OCI-LY7 (cell line): ENCODE measurements around the gene PCYT1A. TPM values are rescaled to one million over a fixed set of nuclear protein-coding genes. Genes with fewer than 3 reads are reported as not detected.

Experiments
- BruUV-seq: library from RNA; stranded (reverse); fragments of 400-500 nt; replicated peaks from 2 replicates; lab custom pipeline; 2021; lab: Mats Ljungman, UMichigan
- CTCF ChIA-PET: fragments of 300-600 bp; sonication (Branson Sonifier 250); formaldehyde crosslinking; loops from one replicate; lab custom pipeline; 2022; ENCODE audit warnings: antibody characterized with exemption; ENCODE audit not compliant: unreplicated experiment; lab: Charles Lee
- POLR2A ChIA-PET: fragments of 300-600 bp; sonication (Branson Sonifier 250); formaldehyde crosslinking; loops from one replicate; lab custom pipeline; 2022; ENCODE audit warnings: antibody characterized with exemption; lab: Charles Lee
- DNase-seq: peaks from one replicate; pipeline ENCODE4 v3.0.0-alpha.2; 2015; ENCODE audit warnings: low spot score
- H2AFZ ChIP-seq: fragments of 200-600 bp; sonication (generic), shearing (Covaris generic); 2 replicates; pipeline ENCODE4 v1.6.1; 2014; ENCODE audit warnings: mild to moderate bottlenecking, antibody characterized with exemption, low read length, moderate library complexity
- H3K27ac ChIP-seq: fragments of 200-600 bp; sonication (generic); 2 replicates; pipeline ENCODE4 v1.5.1; 2014; ENCODE audit warnings: mixed run types, low read depth, mild to moderate bottlenecking, moderate library complexity, low read length, inconsistent platforms; ENCODE audit not compliant: poor library complexity, severe bottlenecking
- H3K36me3 ChIP-seq: fragments of 200-600 bp; sonication (generic); 2 replicates; pipeline ENCODE4 v1.6.1; 2014; ENCODE audit warnings: mild to moderate bottlenecking, antibody characterized with exemption, low read length, moderate library complexity, mixed read lengths; ENCODE audit not compliant: insufficient read depth
- H3K4me1 ChIP-seq: fragments of 200-600 bp; sonication (generic); 2 replicates; pipeline ENCODE4 v1.5.1; 2014; ENCODE audit warnings: mild to moderate bottlenecking, low read length; ENCODE audit not compliant: insufficient read depth, poor library complexity, severe bottlenecking
- H3K4me2 ChIP-seq: fragments of 200-600 bp; sonication (generic); 2 replicates; pipeline ENCODE4 v1.6.1; 2014; ENCODE audit warnings: mild to moderate bottlenecking, low read length
- H3K4me3 ChIP-seq: fragments of 200-600 bp; sonication (generic); 2 replicates; pipeline ENCODE4 v1.5.1; 2014; ENCODE audit warnings: mild to moderate bottlenecking, low read depth, low read length; ENCODE audit not compliant: poor library complexity, severe bottlenecking
- H3K79me2 ChIP-seq: fragments of 200-600 bp; sonication (generic); 2 replicates; pipeline ENCODE4 v1.6.1; 2016; ENCODE audit warnings: low read depth, mild to moderate bottlenecking, low read length, moderate library complexity, mixed read lengths; ENCODE audit not compliant: insufficient read depth
- H3K9me2 ChIP-seq: fragments of 200-600 bp; sonication (generic); 2 replicates; pipeline ENCODE4 v1.6.1; 2016; ENCODE audit warnings: mild to moderate bottlenecking, low read length, mixed read lengths; ENCODE audit not compliant: insufficient read depth
- H3K9me3 ChIP-seq: fragments of 200-600 bp; sonication (generic); 2 replicates; pipeline ENCODE4 v1.6.1; 2014; ENCODE audit warnings: mild to moderate bottlenecking, mixed run types, low read length, mixed read lengths
- H4K20me1 ChIP-seq: fragments of 200-600 bp; sonication (generic); 2 replicates; pipeline ENCODE4 v1.6.1; 2014; ENCODE audit warnings: mild to moderate bottlenecking, antibody characterized with exemption, low read length, moderate library complexity, mixed read lengths; ENCODE audit not compliant: insufficient read depth
- EZH2phosphoT487 ChIP-seq: fragments of 200-600 bp; sonication (generic); IDR thresholded peaks from 2 replicates; pipeline ENCODE4 v1.6.1; 2018; ENCODE audit warnings: low read depth, borderline replicate concordance, mild to moderate bottlenecking, mixed run types, antibody characterized with exemption, low read length, moderate library complexity, mixed read lengths
- intact Hi-C: fragments of 100-400 bp; cut with micrococcal nuclease; formaldehyde crosslinking; loops from one replicate; pipeline ENCODE4 v1.10.0; 2022; ENCODE audit not compliant: unreplicated experiment
- total RNA-seq, 2 experiments: library from RNA; depleted of rRNA in 1 of 2; stranded (reverse); fragments of >200 nt in 1 of 2; shearing (Covaris generic) in 1 of 2; gene quantifications; 2 replicates each; pipeline ENCODE4 v1.2.3, GENCODE V29; 2014 to 2022
- TF ChIP-seq, protein P1 (sequence below): fragments of 200-600 bp; sonication (generic); conservative IDR thresholded peaks from 2 replicates; pipeline ENCODE4 v1.5.1; 2014; ENCODE audit warnings: mild to moderate bottlenecking, antibody characterized with exemption, low read length, moderate library complexity, mixed read lengths

Gene PCYT1A
- total RNA-seq, 2 experiments from 2014 or later, result 21.6 to 27.1 TPM

DNA sequence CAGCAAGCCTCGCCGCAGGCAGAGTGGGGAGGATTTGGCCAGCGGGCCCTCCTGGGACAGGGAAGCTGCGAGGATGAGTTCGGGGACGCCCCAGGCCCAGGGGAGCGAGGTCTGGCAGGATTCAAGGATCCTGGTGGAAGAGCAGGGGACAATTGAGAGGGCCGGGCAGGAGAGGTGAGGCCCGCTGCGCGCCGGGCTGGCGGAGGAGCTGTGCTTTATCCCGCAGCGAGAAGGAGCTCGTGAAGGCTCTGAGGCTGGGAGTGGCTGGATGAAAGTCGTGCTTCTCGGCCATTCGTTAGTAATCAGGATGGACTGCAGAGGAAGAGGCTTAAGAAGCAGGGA, 67.6 kb downstream of the PCYT1A start:
- BruUV-seq, result no TSS peak
- H2AFZ ChIP-seq, result peak overlapping the region; percentile 69
- no peaks in the 10 kb centered on the region for H3K9me3 ChIP-seq
- no peaks in the 10 kb centered on the region for H3K9me2 ChIP-seq
- no peak overlapping the region for H3K4me3 ChIP-seq
- no peak for TF ChIP-seq EZH2phosphoT487
- TF ChIP-seq, protein P1, sequence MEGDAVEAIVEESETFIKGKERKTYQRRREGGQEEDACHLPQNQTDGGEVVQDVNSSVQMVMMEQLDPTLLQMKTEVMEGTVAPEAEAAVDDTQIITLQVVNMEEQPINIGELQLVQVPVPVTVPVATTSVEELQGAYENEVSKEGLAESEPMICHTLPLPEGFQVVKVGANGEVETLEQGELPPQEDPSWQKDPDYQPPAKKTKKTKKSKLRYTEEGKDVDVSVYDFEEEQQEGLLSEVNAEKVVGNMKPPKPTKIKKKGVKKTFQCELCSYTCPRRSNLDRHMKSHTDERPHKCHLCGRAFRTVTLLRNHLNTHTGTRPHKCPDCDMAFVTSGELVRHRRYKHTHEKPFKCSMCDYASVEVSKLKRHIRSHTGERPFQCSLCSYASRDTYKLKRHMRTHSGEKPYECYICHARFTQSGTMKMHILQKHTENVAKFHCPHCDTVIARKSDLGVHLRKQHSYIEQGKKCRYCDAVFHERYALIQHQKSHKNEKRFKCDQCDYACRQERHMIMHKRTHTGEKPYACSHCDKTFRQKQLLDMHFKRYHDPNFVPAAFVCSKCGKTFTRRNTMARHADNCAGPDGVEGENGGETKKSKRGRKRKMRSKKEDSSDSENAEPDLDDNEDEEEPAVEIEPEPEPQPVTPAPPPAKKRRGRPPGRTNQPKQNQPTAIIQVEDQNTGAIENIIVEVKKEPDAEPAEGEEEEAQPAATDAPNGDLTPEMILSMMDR, result no peak
- H3K4me1 ChIP-seq, result peaks cover 10% of the 10 kb centered on the region
- DNase-seq, result no peak
- intact Hi-C loops, result no loop called here
- H3K27ac ChIP-seq, result no peak overlapping the region
- CTCF ChIA-PET, result no interaction called here
- POLR2A ChIA-PET, result no interaction called here
- no peaks in the 10 kb centered on the region for H4K20me1 ChIP-seq
- H3K79me2 ChIP-seq, result no peaks in the 10 kb centered on the region
- no peaks in the 10 kb centered on the region for H3K36me3 ChIP-seq
- peak overlapping the region; percentile 55 for H3K4me2 ChIP-seq

DNA sequence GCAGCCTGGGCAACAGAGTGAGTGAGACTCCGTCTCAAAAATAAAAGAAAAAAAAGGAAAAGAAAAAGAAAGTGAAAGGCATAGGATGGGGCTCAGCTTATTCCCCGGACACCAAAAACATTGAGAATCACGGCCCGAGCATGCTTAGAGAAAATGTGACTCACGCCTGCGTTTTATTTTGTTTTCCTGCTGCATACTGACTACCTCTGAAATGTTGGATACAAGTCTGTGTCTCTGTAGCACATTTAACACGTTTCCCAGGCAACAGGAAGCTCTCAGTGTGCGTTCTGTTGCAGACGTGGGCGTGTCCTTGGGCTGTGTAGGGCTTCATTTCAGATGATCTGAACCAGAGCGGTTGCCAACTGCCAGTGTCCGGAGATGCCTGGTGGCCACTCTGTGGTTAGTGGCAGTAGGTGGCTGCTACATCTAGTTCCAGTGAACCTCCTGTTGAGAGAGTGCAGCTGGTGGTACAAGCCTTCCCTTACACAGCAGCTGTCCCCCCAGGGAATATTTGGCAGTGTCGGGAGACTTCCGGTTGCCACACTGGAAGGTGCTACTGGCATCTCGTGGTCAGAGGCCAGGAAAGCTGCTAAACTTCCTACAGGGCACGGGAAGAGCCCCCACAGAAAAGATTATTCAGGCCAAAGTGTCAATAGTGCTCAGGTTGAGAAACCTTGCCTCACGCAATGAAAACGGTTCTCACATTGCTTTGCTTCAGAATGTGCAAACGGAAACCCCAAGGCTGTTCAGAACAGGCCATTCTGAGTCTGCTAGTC, 68.1 kb downstream of the PCYT1A start:
- Histone ChIP-seq H3K36me3 (no peaks in the 10 kb centered on the region), H3K4me1 (peaks cover 10% of the 10 kb centered on the region), H4K20me1 (no peaks in the 10 kb centered on the region), H3K4me2 (peak overlapping the region; percentile 55), H3K9me2 (no peaks in the 10 kb centered on the region), H3K79me2 (no peaks in the 10 kb centered on the region), H3K27ac (no peak overlapping the region), H3K9me3 (no peaks in the 10 kb centered on the region), H3K4me3 (peak overlapping the region; percentile 28), H2AFZ (peak overlapping the region; percentile 69)
- no TSS peak for BruUV-seq
- intact Hi-C loops, result no loop called here
- POLR2A ChIA-PET, result interaction anchor here (0.5 kb wide), 1 partner anchor 283 kb away, joined by 5 read pairs; no protein-coding TSS in a partner anchor
- peak; percentile 59 for DNase-seq
- CTCF ChIA-PET, result no interaction called here
- TF ChIP-seq, protein P1, result no peak
- no peak for TF ChIP-seq EZH2phosphoT487

DNA sequence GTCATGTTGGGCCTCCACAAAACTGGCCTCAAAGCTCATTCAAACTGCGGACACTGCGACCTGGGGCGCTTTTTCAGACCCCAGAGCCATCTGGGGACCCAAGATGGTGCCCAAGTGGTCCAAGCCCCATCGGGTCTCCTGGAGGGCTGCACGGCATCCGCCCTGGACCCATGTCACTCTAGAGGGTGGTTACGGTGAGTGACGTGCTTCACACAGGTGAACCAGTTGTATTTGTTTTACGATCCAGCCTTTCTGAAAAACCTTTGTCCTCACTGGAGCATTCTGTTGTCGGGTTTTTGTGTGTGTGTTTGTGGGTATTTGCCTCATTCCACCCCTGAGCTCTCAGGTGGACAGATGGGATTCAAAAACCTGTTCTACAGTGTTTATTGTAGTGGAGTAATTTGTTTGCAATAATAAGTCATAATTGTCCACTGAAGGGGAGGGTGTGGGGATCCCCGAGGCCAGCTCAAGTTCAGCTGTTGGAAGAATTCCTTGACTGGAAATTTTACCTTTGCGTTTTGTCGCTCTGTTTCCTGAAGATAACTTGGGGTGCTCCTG, 69.3 kb downstream of the PCYT1A start:
- no peak for DNase-seq
- Histone ChIP-seq H2AFZ (no peak overlapping the region), H3K4me2 (no peak overlapping the region), H3K4me3 (no peak overlapping the region), H3K4me1 (peaks cover 10% of the 10 kb centered on the region), H3K9me3 (no peaks in the 10 kb centered on the region), H3K27ac (no peak overlapping the region), H4K20me1 (no peaks in the 10 kb centered on the region), H3K36me3 (no peaks in the 10 kb centered on the region), H3K79me2 (no peaks in the 10 kb centered on the region), H3K9me2 (no peaks in the 10 kb centered on the region)
- ChIA-PET POLR2A (no interaction called here), CTCF (no interaction called here)
- intact Hi-C loops, result no loop called here
- TF ChIP-seq EZH2phosphoT487, result no peak
- TF ChIP-seq, protein P1, result no peak
- no TSS peak for BruUV-seq
